Measurements from ENCODE around the gene TEX19. TPM values are rescaled to one million over a fixed set of nuclear protein-coding genes. Genes with fewer than 3 reads are reported as not detected.

The TEX19 gene
- 0.21 TPM for total RNA-seq (2021; ENCODE audit: unreplicated experiment)
- not detected for polyA plus RNA-seq (2012; ENCODE audit: insufficient read length)
- percentile 12 among the genes with signal in this experiment for Bru-seq, nascent RNA
- BruChase-seq, experiment 1, labeled RNA remaining after a 2-hour chase, result percentile 25 among the genes with signal in this experiment
- BruChase-seq, experiment 2, labeled RNA remaining after a 6-hour chase, result percentile 13 among the genes with signal in this experiment
- long read RNA-seq, result 0 reads

- no peaks in the 10 kb centered on the region for H3K36me3 ChIP-seq (ENCODE audit: control insufficient read depth, insufficient read depth, low read length)
- ChIA-PET POLR2A (no interaction called here), CTCF (interaction anchor here (0.5 kb wide), 1 partner anchor 177 kb away, joined by 5 read pairs; no protein-coding TSS in a partner anchor)
- H3K4me3 ChIP-seq (ENCODE audit: low read depth in 2 of 2, low read length in 2 of 2), result no peak within 1 kb of the TSS
- TF ChIP-seq POLR2AphosphoS5 (IDR thresholded peaks at IDR 0.05; ENCODE audit: low read depth, low read length) (no peak), REST (IDR thresholded peaks at IDR 0.05; ENCODE audit: insufficient read depth in 1 of 2, low read depth in 2 of 2, low read length in 1 of 2) (no peak), SIN3A (IDR thresholded peaks at IDR 0.05; ENCODE audit: borderline replicate concordance, insufficient read depth, low read depth, low read length) (no peak)
- DNase-seq (ENCODE audit: low read depth, low spot score), result no peak
- H3K4me1 ChIP-seq (ENCODE audit: control insufficient read depth, insufficient read depth, low read length), result peaks cover 22% of the 10 kb centered on the region
- peak; percentile 60 for ATAC-seq
- no peaks in the 10 kb centered on the region for H3K9me3 ChIP-seq (ENCODE audit: control insufficient read depth, insufficient read depth, low read depth, low read length)
- BruUV-seq (replicated peaks), result no TSS peak
- intact Hi-C loops (cut with micrococcal nuclease; ENCODE audit: unreplicated experiment) (no loop called here), in situ Hi-C loops (cut with HindIII; ENCODE audit: low pct_unique_long_range_greater_than_20kb, low sequenced_read_pairs) (no loop called here)
- H3K27ac ChIP-seq (ENCODE audit: low read length), result no peak within 1 kb of the TSS
- H3K27me3 ChIP-seq (ENCODE audit: control insufficient read depth, insufficient read depth, low read length), result no peaks in the 10 kb centered on the region
Observed at GRCh38 chr17:82358465-82359350, at the start of gene TEX19. Gene TEX19, plus strand, starts transcription at chr17:82359247. Its CDS starts 2,904 bp downstream, at chr17:82362151.

- Histone ChIP-seq H3K4me3 (ENCODE audit: low read depth in 2 of 2, low read length in 2 of 2) (no peak overlapping the region), H3K27me3 (ENCODE audit: control insufficient read depth, insufficient read depth, low read length) (no peaks in the 10 kb centered on the region), H3K27ac (ENCODE audit: low read length) (no peak overlapping the region), H3K4me1 (ENCODE audit: control insufficient read depth, insufficient read depth, low read length) (no peaks in the 10 kb centered on the region), H3K36me3 (ENCODE audit: control insufficient read depth, insufficient read depth, low read length) (no peaks in the 10 kb centered on the region), H3K9me3 (ENCODE audit: control insufficient read depth, insufficient read depth, low read depth, low read length) (no peaks in the 10 kb centered on the region)
- BruUV-seq (replicated peaks), result no TSS peak
- CTCF ChIA-PET, result no interaction called here
- POLR2A ChIA-PET, result no interaction called here
- DNase-seq (ENCODE audit: low read depth, low spot score) (no peak), ATAC-seq (0 out of 2 replicates have a peak, but pooled peaks have one; percentile 10)
- TF ChIP-seq POLR2AphosphoS5 (IDR thresholded peaks at IDR 0.05; ENCODE audit: low read depth, low read length), result no peak
- no peak for TF ChIP-seq SIN3A (IDR thresholded peaks at IDR 0.05; ENCODE audit: borderline replicate concordance, insufficient read depth, low read depth, low read length)
- TF ChIP-seq REST (IDR thresholded peaks at IDR 0.05; ENCODE audit: insufficient read depth in 1 of 2, low read depth in 2 of 2, low read length in 1 of 2), result no peak
- TF ChIP-seq TCF7L2 (IDR thresholded peaks at IDR 0.05; ENCODE audit: low read depth, low read length), result no peak
- in situ Hi-C loops (cut with HindIII; ENCODE audit: low pct_unique_long_range_greater_than_20kb, low sequenced_read_pairs), result no loop called here
- intact Hi-C loops (cut with micrococcal nuclease; ENCODE audit: unreplicated experiment), result no loop called here
Observed at GRCh38 chr17:82309656-82310570, 49.1 kb upstream of the TEX19 start.
